HG03175 (cell line): ENCODE measurements around the gene FAM83F.
"Not testable (repeated sequence)": the region's sequence is repeated elsewhere in the genome, so short reads cannot be mapped to it uniquely, and the experiment has no call there.

Experiments used
- ATAC-seq: cut with Tn5 transposase; IDR thresholded peaks from one replicate; pipeline ENCODE4 v1.9.1; 2021; ENCODE audit warnings: mild to moderate bottlenecking, moderate library complexity; ENCODE audit not compliant: unreplicated experiment

FAM83F gene

GRCh38 chr22:39994566-39995392, at the start of gene FAM83F:
TSS of gene FAM83F (plus strand) at chr22:39994954. CDS start at chr22:39995043, 89 bp downstream.
- no peak for ATAC-seq

- ATAC-seq = no peak
These were observed 48.6 kb upstream of the FAM83F start for GRCh38 chr22:39946126-39946502.

- ATAC-seq = no peak
These were observed 48.1 kb upstream of the FAM83F start for GRCh38 chr22:39946503-39947219.

- no peak for ATAC-seq
These were observed 47.2 kb upstream of the FAM83F start for GRCh38 chr22:39947220-39948216.

- no peak for ATAC-seq
These were observed 44.6 kb upstream of the FAM83F start for GRCh38 chr22:39949964-39950737.

GRCh38 chr22:39951603-39952293, 43.0 kb upstream of the FAM83F start:
- not testable (repeated sequence) for ATAC-seq

GRCh38 chr22:39952347-39952746, 42.4 kb upstream of the FAM83F start:
- ATAC-seq = no peak

- ATAC-seq = no peak
These were observed 41.7 kb upstream of the FAM83F start for GRCh38 chr22:39953101-39953500.

- no peak for ATAC-seq
These were observed 40.1 kb upstream of the FAM83F start for GRCh38 chr22:39954584-39955055.

GRCh38 chr22:39955675-39956074, 39.1 kb upstream of the FAM83F start:
- ATAC-seq = no peak

- ATAC-seq = no peak
These were observed 37.7 kb upstream of the FAM83F start for GRCh38 chr22:39956932-39957664.

- ATAC-seq = no peak
These were observed 36.6 kb upstream of the FAM83F start for GRCh38 chr22:39958009-39958711.

GRCh38 chr22:39958949-39959639, 35.7 kb upstream of the FAM83F start:
- no peak for ATAC-seq

- no peak for ATAC-seq
These were observed 34.9 kb upstream of the FAM83F start, which contains the start of gene TMA7B for GRCh38 chr22:39959640-39960447. TSS of gene TMA7B (plus strand) at chr22:39960397. CDS start at chr22:39964375, 3,978 bp downstream.

GRCh38 chr22:39960791-39961746, 33.7 kb upstream of the FAM83F start:
- ATAC-seq = peak; percentile 86
